ENCODE results near the gene RAPGEF3.

GRCh38 chr12:47722136-47722834 is 36.4 kb downstream of the RAPGEF3 start:
- TF ChIP-seq CTCF (tag by site-specific recombination; IDR thresholded peaks at IDR 0.05) (no peak), ZNF354C (tag by site-specific recombination; IDR thresholded peaks at IDR 0.05; ENCODE audit: borderline replicate concordance, low read depth) (no peak), ZNF175 (tag by site-specific recombination; IDR thresholded peaks at IDR 0.05) (no peak), ZNF580 (tag by site-specific recombination; IDR thresholded peaks at IDR 0.05) (no peak), ZBTB17 (tag by site-specific recombination; IDR thresholded peaks at IDR 0.05) (no peak), ZSCAN23 (tag by site-specific recombination; IDR thresholded peaks at IDR 0.05) (no peak), ZBTB49 (tag by site-specific recombination; IDR thresholded peaks at IDR 0.05; ENCODE audit: low read depth) (no peak), ZBTB11 (tag by site-specific recombination; conservative IDR thresholded peaks at IDR 0.05; ENCODE audit: low read depth) (no peak), ZNF792 (tag by site-specific recombination; IDR thresholded peaks at IDR 0.05) (no peak), ZNF146 (tag by site-specific recombination; IDR thresholded peaks at IDR 0.05) (no peak), TSHZ1 (tag by site-specific recombination; IDR thresholded peaks at IDR 0.05; ENCODE audit: borderline replicate concordance) (no peak), ZNF274 (IDR thresholded peaks at IDR 0.05; ENCODE audit: low read length) (no peak), ZNF274 (tag by site-specific recombination; IDR thresholded peaks at IDR 0.05; ENCODE audit: borderline replicate concordance) (no peak)
